H1 (cell line): ENCODE data around the gene NOXO1. TPM values are rescaled to one million over a fixed set of nuclear protein-coding genes. Genes with fewer than 3 reads are reported as not detected.

Experiments
- CTCF ChIA-PET: fragments of 300-600 bp; sonication (Branson Sonifier 250); formaldehyde crosslinking; loops from one replicate; lab custom pipeline; 2021; ENCODE audit not compliant: partially characterized antibody; lab: Charles Lee
- POLR2A ChIA-PET: fragments of 300-600 bp; sonication (Branson Sonifier 250); formaldehyde crosslinking; loops from one replicate; lab custom pipeline; 2021; ENCODE audit warnings: inconsistent platforms; ENCODE audit not compliant: partially characterized antibody; lab: Charles Lee
- DNase-seq, 2 experiments: peaks; one replicate each; pipeline versions ENCODE4 v3.0.0 to v3.0.0-alpha.2; 2010 to 2022; ENCODE audit warnings: low spot score in 2 of 2, low read depth in 1 of 2, mixed read lengths in 1 of 2
- FAIRE-seq: peaks from 2 replicates; lab custom pipeline; 2011; peaks lifted over from hg19 to GRCh38; lab: Jason Lieb, UNC
- H2AFZ ChIP-seq: 2 replicates; pipeline ENCODE4 v1.8.1; 2012; ENCODE audit warnings: low read length, inconsistent platforms
- H2AK5ac ChIP-seq: 2 replicates; pipeline ENCODE4 v1.6.1; 2013; ENCODE audit warnings: low read depth, low read length
- H2BK120ac ChIP-seq: replicated peaks from 2 replicates; pipeline ENCODE3; 2013; ENCODE audit warnings: low read depth, low read length, inconsistent platforms
- H2BK12ac ChIP-seq: 2 replicates; pipeline ENCODE4 v1.6.1; 2013; ENCODE audit warnings: low read depth, low read length
- H2BK15ac ChIP-seq: 2 replicates; pipeline ENCODE4 v1.6.1; 2013; ENCODE audit warnings: low read length
- H2BK20ac ChIP-seq: 2 replicates; pipeline ENCODE4 v1.6.1; 2013; ENCODE audit warnings: low read length
- H2BK5ac ChIP-seq: 2 replicates; pipeline ENCODE4 v1.6.1; 2013; ENCODE audit warnings: low read depth, low read length
- H3K14ac ChIP-seq: 2 replicates; pipeline ENCODE4 v1.6.1; 2013; ENCODE audit warnings: inconsistent platforms; ENCODE audit not compliant: insufficient read length
- H3K18ac ChIP-seq: 2 replicates; pipeline ENCODE4 v1.6.1; 2013; ENCODE audit warnings: low read length; ENCODE audit errors: extremely low read depth
- H3K23ac ChIP-seq: 2 replicates; pipeline ENCODE4 v1.6.1; 2013; ENCODE audit warnings: inconsistent platforms; ENCODE audit not compliant: insufficient read length
- H3K23me2 ChIP-seq: 2 replicates; pipeline ENCODE4 v1.6.1; 2013; ENCODE audit warnings: low read depth, low read length
- H3K27ac ChIP-seq: 2 replicates; pipeline ENCODE4 v1.6.1; 2011; ENCODE audit warnings: low read depth, low read length, inconsistent platforms
- H3K27me3 ChIP-seq, 4 experiments: replicated peaks in 1 of 4; 1 replicate in 1 of 4; 2 replicates in 3 of 4; pipeline versions ENCODE4 v1.6.1 to v1.8.1; 2011 to 2013; ENCODE audit warnings: low read length in 3 of 4, mild to moderate bottlenecking in 3 of 4, inconsistent platforms in 2 of 4, mixed read lengths in 2 of 4, moderate library complexity in 1 of 4; ENCODE audit not compliant: control insufficient read depth in 3 of 4, insufficient read depth in 3 of 4; ENCODE audit errors: extremely low read depth in 1 of 4
- H3K36me3 ChIP-seq, 4 experiments: 2 replicates each; pipeline versions ENCODE4 v1.6.1 to v1.8.1; 2011 to 2013; ENCODE audit warnings: mild to moderate bottlenecking in 4 of 4, low read length in 3 of 4, moderate library complexity in 2 of 4, control low read depth in 1 of 4, inconsistent platforms in 1 of 4; ENCODE audit not compliant: insufficient read depth in 4 of 4, control insufficient read depth in 2 of 4
- H3K4ac ChIP-seq: replicated peaks from 2 replicates; pipeline ENCODE3; 2013; ENCODE audit warnings: low read length, low read depth, mixed read lengths, inconsistent platforms; ENCODE audit not compliant: insufficient read length
- H3K4me1 ChIP-seq, 4 experiments: replicated peaks in 1 of 4; 1 replicate in 1 of 4; 2 replicates in 3 of 4; pipeline versions ENCODE4 v1.6.1 to v1.8.1; 2011 to 2013; ENCODE audit warnings: low read length in 3 of 4, inconsistent platforms in 2 of 4, mixed read lengths in 1 of 4; ENCODE audit not compliant: insufficient read depth in 4 of 4, control insufficient read depth in 3 of 4
- H3K4me2 ChIP-seq, 2 experiments: 2 replicates each; pipeline versions ENCODE4 v1.6.1 to v1.8.1; 2011 to 2013; ENCODE audit warnings: low read depth in 2 of 2, low read length in 2 of 2, control low read depth in 1 of 2, inconsistent platforms in 1 of 2, mild to moderate bottlenecking in 1 of 2; ENCODE audit not compliant: insufficient read depth in 1 of 2
- H3K4me3 ChIP-seq, 4 experiments: fragments of 200-600, 300-600 bp in 1 of 4; sonication (generic), shearing (Covaris generic), sonication (Bioruptor Twin) in 1 of 4; 2 replicates each; pipeline versions ENCODE4 v1.5.1 to v1.8.1; 2011 to 2016; ENCODE audit warnings: low read length in 4 of 4, low read depth in 3 of 4, control low read depth in 2 of 4, inconsistent platforms in 2 of 4, mild to moderate bottlenecking in 2 of 4, mixed read lengths in 1 of 4, moderate library complexity in 1 of 4; ENCODE audit not compliant: insufficient read depth in 2 of 4; ENCODE audit errors: extremely low read depth in 1 of 4
- H3K56ac ChIP-seq: replicated peaks from 2 replicates; pipeline ENCODE3; 2013; ENCODE audit warnings: low read depth, mild to moderate bottlenecking, mixed read lengths, low read length, inconsistent platforms; ENCODE audit not compliant: insufficient read length
- H3K79me1 ChIP-seq: 2 replicates; pipeline ENCODE4 v1.6.1; 2013; ENCODE audit warnings: low read depth, low read length, control low read depth
- H3K79me2 ChIP-seq, 2 experiments: 2 replicates each; pipeline versions ENCODE4 v1.6.1 to v1.8.1; 2012 to 2013; ENCODE audit warnings: low read length in 2 of 2, mild to moderate bottlenecking in 2 of 2, inconsistent platforms in 1 of 2; ENCODE audit not compliant: insufficient read depth in 2 of 2, control insufficient read depth in 1 of 2
- H3K9ac ChIP-seq, 4 experiments: replicated peaks in 1 of 4; 1 replicate in 1 of 4; 2 replicates in 3 of 4; pipeline versions ENCODE4 v1.6.1 to v1.8.1; 2011 to 2013; ENCODE audit warnings: low read depth in 3 of 4, low read length in 3 of 4, control low read depth in 2 of 4, mild to moderate bottlenecking in 2 of 4, moderate library complexity in 2 of 4, inconsistent platforms in 1 of 4; ENCODE audit errors: extremely low read depth in 1 of 4
- H3K9me3 ChIP-seq, 2 experiments: 2 replicates each; pipeline versions ENCODE4 v1.6.1 to v1.8.1; 2012 to 2013; ENCODE audit warnings: mild to moderate bottlenecking in 2 of 2, moderate library complexity in 2 of 2, control low read depth in 1 of 2, inconsistent platforms in 1 of 2, low read depth in 1 of 2, low read length in 1 of 2, mixed read lengths in 1 of 2; ENCODE audit not compliant: insufficient read depth in 2 of 2
- H4K20me1 ChIP-seq, 2 experiments: replicated peaks in 1 of 2; 2 replicates each; pipeline versions ENCODE3 to v1.8.1; 2011 to 2013; ENCODE audit warnings: inconsistent platforms in 2 of 2, low read length in 2 of 2, mild to moderate bottlenecking in 1 of 2; ENCODE audit not compliant: insufficient read depth in 2 of 2, control insufficient read depth in 1 of 2
- H4K5ac ChIP-seq: 2 replicates; pipeline ENCODE4 v1.6.1; 2013; ENCODE audit warnings: low read length, low read depth, mixed read lengths, inconsistent platforms; ENCODE audit not compliant: insufficient read length
- H4K8ac ChIP-seq: 2 replicates; pipeline ENCODE4 v1.8.0; 2013; ENCODE audit warnings: mild to moderate bottlenecking, moderate library complexity, low read length, inconsistent platforms; ENCODE audit not compliant: insufficient read depth; ENCODE audit errors: extremely low read depth
- H4K91ac ChIP-seq: replicated peaks from 2 replicates; pipeline ENCODE3; 2013; ENCODE audit warnings: low read length, mixed read lengths, inconsistent platforms; ENCODE audit not compliant: insufficient read length
- CBX5 ChIP-seq: fragments of 300-800, 300-1000 bp; sonication (generic); IDR thresholded peaks from 2 replicates; pipeline ENCODE4 v1.7.1; 2016; ENCODE audit warnings: antibody characterized with exemption, low read length, low read depth
- CEBPB ChIP-seq: IDR thresholded peaks from 2 replicates; pipeline ENCODE4 v1.6.1; 2012; ENCODE audit warnings: low read depth, low read length
- CHD1 ChIP-seq: IDR thresholded peaks from 2 replicates; pipeline ENCODE4 v1.6.1; 2012; ENCODE audit warnings: low read depth, low read length, improper control_type of control experiment
- CHD2 ChIP-seq: IDR thresholded peaks from 2 replicates; pipeline ENCODE4 v1.6.1; 2012; ENCODE audit warnings: low read length, improper control_type of control experiment
- EP300 ChIP-seq, 2 experiments: IDR thresholded peaks; 1 replicate in 1 of 2; 2 replicates in 1 of 2; pipeline ENCODE4 v1.6.1; 2011 to 2012; ENCODE audit warnings: low read depth in 2 of 2, low read length in 2 of 2, mild to moderate bottlenecking in 2 of 2, borderline replicate concordance in 1 of 2, inconsistent platforms in 1 of 2, moderate library complexity in 1 of 2
- GABPA ChIP-seq: IDR thresholded peaks from 2 replicates; pipeline ENCODE4 v1.6.1; 2011; ENCODE audit warnings: mild to moderate bottlenecking, low read length, moderate library complexity, borderline replicate concordance; ENCODE audit not compliant: insufficient read depth
- HDAC6 ChIP-seq: IDR thresholded peaks from one replicate; pipeline ENCODE4 v1.7.1; 2012; ENCODE audit warnings: low read depth, mild to moderate bottlenecking, inconsistent platforms, low read length, moderate library complexity
- KDM4A ChIP-seq: IDR thresholded peaks from one replicate; pipeline ENCODE4 v1.7.1; 2012; ENCODE audit warnings: low read depth, mild to moderate bottlenecking, moderate library complexity, low read length, inconsistent platforms; ENCODE audit not compliant: severe bottlenecking
- POLR2AphosphoS5 ChIP-seq: IDR thresholded peaks from 2 replicates; pipeline ENCODE4 v1.6.1; 2011; ENCODE audit warnings: low read depth, low read length
- RBBP5 ChIP-seq: IDR thresholded peaks from 2 replicates; pipeline ENCODE4 v1.7.1; 2012; ENCODE audit warnings: low read depth, mild to moderate bottlenecking, inconsistent platforms, low read length, moderate library complexity, borderline replicate concordance
- SIN3A ChIP-seq, 2 experiments: IDR thresholded peaks in 1 of 2; conservative IDR thresholded peaks in 1 of 2; 2 replicates each; pipeline ENCODE4 v1.6.1; 2011 to 2012; ENCODE audit warnings: low read length in 2 of 2, improper control_type of control experiment in 1 of 2, low read depth in 1 of 2, mild to moderate bottlenecking in 1 of 2
- ZNF274 ChIP-seq: IDR thresholded peaks from 2 replicates; pipeline ENCODE4 v1.7.0; 2012; ENCODE audit warnings: low read length, borderline replicate concordance; ENCODE audit errors: extremely low read depth
- WGBS, 2 experiments: shearing (Covaris generic) in 1 of 2; methylation state at CpG; one replicate each; pipeline versions ENCODE4 v1.1.6 to v1.1.7; 2013 to 2015; ENCODE audit warnings: low lambda C conversion rate in 2 of 2, mixed read lengths in 2 of 2, inconsistent platforms in 1 of 2, low coverage in 1 of 2, missing lambda C conversion rate in 1 of 2; ENCODE audit not compliant: insufficient replicate concordance in 2 of 2, insufficient coverage in 1 of 2, insufficient read length in 1 of 2; ENCODE audit errors: extremely low coverage in 1 of 2, missing lambda C conversion rate in 1 of 2; 5-methylcytosine and 5-hydroxymethylcytosine counted together
- polyA plus RNA-seq, 7 experiments: library from polyadenylated mRNA; depleted of rRNA in 3 of 7; stranded (reverse) in 5 of 7; unstranded in 2 of 7; fragments of >200 nt in 5 of 7; fragments of 200-250 nt in 2 of 7; gene quantifications; 1 replicate in 5 of 7; 2 replicates in 1 of 7; 4 replicates in 1 of 7; pipeline versions ENCODE4 v1.2.1 to v1.2.3, GENCODE V29; 2011 to 2013; ENCODE audit warnings: missing spikeins in 2 of 7, mixed read lengths in 2 of 7
- total RNA-seq: library from RNA; stranded (reverse); fragmentation: NEBNext Ultra II Directional; extraction: Animal tissue kit (Norgen Biotek cat#: 25700); gene quantifications from 2 replicates; pipeline ENCODE4 v1.2.1, GENCODE V29; 2021

The NOXO1 gene
- total and polyA plus RNA-seq, 2 of the 8 experiments (the other 6 are each of a cell fraction or from before 2014, with no cell fraction given): 1.3 to 2.5 TPM

DNA sequence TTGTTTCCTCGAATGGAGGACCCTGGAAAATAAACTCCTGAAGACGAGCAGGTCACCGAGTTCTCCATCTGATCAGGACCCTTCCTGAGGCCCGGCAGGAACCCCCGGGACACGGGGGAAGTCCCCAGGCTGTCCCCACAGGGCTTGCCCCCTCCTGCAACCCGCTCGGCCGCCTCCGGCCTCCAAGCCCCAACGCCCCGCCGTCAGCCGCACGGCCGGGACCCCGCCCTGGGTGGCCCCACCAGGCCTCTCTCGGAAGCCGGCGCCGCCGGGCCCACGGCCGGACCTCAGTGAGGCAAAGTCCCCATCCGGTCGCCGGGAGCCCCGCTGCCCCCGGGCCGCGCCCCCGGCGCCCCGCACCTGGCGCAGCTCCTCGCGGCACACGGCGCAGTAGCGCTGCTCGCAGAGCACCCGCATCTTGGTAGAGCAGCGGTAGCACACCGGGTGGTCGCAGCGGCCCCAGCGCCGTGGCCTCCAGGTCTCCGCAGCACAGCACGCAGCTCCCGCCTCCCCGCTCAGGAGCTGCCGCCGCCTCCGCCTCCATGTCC lies 28.0 kb upstream of the NOXO1 start:
- POLR2A ChIA-PET: interaction anchor here (0.6 to 2.8 kb wide), 12 partner anchors 8 to 492 kb away, joined by 3 to 17 read pairs (median 4); partner anchors contain the start of genes RPS2, TBL3 and TRAF7
- TF ChIP-seq SIN3A (conservative IDR thresholded peaks at IDR 0.05 in 1 of 2, IDR thresholded peaks at IDR 0.05 in 1 of 2; ENCODE audit: low read depth in 1 of 2, low read length in 2 of 2): 0 out of 4 replicates have a peak, but pooled peaks of 1 of the 2 experiments have one; percentile 17
- 0 out of 2 replicates have a peak, but pooled peaks have one; percentile 11 for TF ChIP-seq RBBP5
- no peak for TF ChIP-seq CEBPB
- peak; percentile 80 for TF ChIP-seq KDM4A
- no peak for TF ChIP-seq EP300 (IDR thresholded peaks at IDR 0.05; ENCODE audit: borderline replicate concordance in 1 of 2, low read depth in 2 of 2, low read length in 2 of 2)
- no peak for TF ChIP-seq HDAC6
- no peak for TF ChIP-seq GABPA
- TF ChIP-seq CBX5: no peak
- no peak for TF ChIP-seq CHD2
- no peak for TF ChIP-seq POLR2AphosphoS5
- no peak for TF ChIP-seq CHD1
- TF ChIP-seq ZNF274: no peak

More for the DNA sequence above, 28.0 kb upstream of the NOXO1 start:
- WGBS, 2 experiments: 2% methylated on average over 8 of the region's 55 CpGs; no CpG with 5 or more reads in 1 of the 2 experiments
- H3K23ac ChIP-seq: no peak overlapping the region
- peaks cover 9% of the 10 kb centered on the region; the same call in 1 of the 2 replicates for H3K79me1 ChIP-seq
- H3K27me3 ChIP-seq: no peaks in the 10 kb centered on the region
- H3K14ac ChIP-seq: no peak overlapping the region
- DNase-seq: no peak
- H3K79me2 ChIP-seq: peaks cover 22 to 43% of the 10 kb centered on the region in 2 experiments; a peak in 3 of 4 replicates
- peaks cover 3 to 33% (median 20%) of the 10 kb centered on the region in 4 experiments for H3K4me1 ChIP-seq
- H4K20me1 ChIP-seq: peaks cover 17 to 41% of the 10 kb centered on the region in 2 experiments
- no peak overlapping the region for H3K18ac ChIP-seq
- H3K23me2 ChIP-seq: peaks cover 12% of the 10 kb centered on the region; the same call in 1 of the 2 replicates
- peak overlapping the region; percentile 66 to 95 (median 83) for H3K4me3 ChIP-seq
- no peak overlapping the region; the same call in 1 of the 2 replicates for H2BK5ac ChIP-seq
- no peak overlapping the region for H4K91ac ChIP-seq
- H3K36me3 ChIP-seq: 0 out of 8 replicates have a peak, but pooled peaks cover 0 to 2% (median 0%) of the 10 kb centered on the region in 4 experiments
- peak overlapping the region; percentile 51 to 83 (median 76) for H3K9ac ChIP-seq
- H3K9me3 ChIP-seq: no peaks in the 10 kb centered on the region
- H2BK12ac ChIP-seq: no peak overlapping the region
- H4K8ac ChIP-seq: no peak overlapping the region
- H2BK120ac ChIP-seq: no peak overlapping the region
- H2AFZ ChIP-seq: no peak overlapping the region
- CTCF ChIA-PET: interaction anchor here (1.4 to 2.2 kb wide), 4 partner anchors 7 to 47 kb away, joined by 3 to 7 read pairs (median 6); partner anchors contain the start of gene NPW
- H3K4ac ChIP-seq: no peak overlapping the region
- peak overlapping the region; percentile 89 to 92 for H3K4me2 ChIP-seq
- no peak overlapping the region for H3K56ac ChIP-seq
- peak overlapping the region; percentile 61; the same call in 1 of the 2 replicates for H3K27ac ChIP-seq
- 0 out of 2 replicates have a peak overlapping the region, but pooled peaks have one; percentile 53 for H2AK5ac ChIP-seq
- no peak overlapping the region for H2BK20ac ChIP-seq
- FAIRE-seq: no peak
- no peak overlapping the region for H2BK15ac ChIP-seq
- H4K5ac ChIP-seq: peak overlapping the region; percentile 31
